Measurements from ENCODE around the gene TTC28.
A peak's percentile ranks its signal among the peaks of the same experiment; 100 is the strongest.

TTC28 gene

DNA sequence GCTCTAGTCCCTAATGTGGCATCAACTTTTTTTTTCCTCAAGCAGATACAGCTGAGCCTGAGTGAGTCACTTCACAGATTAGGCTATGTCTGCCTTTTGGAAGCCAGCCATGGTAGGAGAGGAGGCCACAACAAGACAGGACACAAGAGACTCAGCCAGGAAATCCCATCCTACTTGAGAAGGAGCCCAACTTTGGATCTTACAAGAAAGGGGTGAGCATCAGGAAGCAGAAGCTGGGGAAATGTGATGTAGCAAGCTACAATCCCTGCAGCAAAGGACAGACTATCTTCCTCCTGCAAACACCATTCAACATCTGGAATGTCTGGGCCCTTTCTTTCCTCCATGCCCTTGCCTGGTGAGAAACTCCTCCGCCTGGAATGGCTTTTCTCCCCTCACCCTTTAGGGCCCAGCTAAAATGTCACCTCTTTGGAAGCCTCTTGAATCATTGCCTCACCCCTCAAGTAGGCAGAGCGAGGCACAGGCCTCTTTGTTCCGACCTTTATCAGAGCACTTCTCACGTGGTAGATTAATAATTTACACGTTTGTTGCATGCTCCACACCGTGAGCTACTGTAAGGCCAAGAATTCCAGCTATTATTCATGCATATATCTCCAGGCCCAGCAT is 604.2 kb downstream of the TTC28 start:
- Histone ChIP-seq H3K27ac (ENCODE audit: extremely low read depth, low read depth, low read length) (no peak overlapping the region), H3K36me3 (ENCODE audit: control insufficient read depth in 2 of 2, insufficient read depth in 1 of 2, low read length in 2 of 2) (peaks cover 0 to 4% of the 10 kb centered on the region in 2 experiments; a peak in 1 of 3 replicates), H3K4me3 (ENCODE audit: low read depth, low read length) (no peak overlapping the region), H3K9me3 (ENCODE audit: control insufficient read depth, insufficient read depth, low read depth, low read length) (no peaks in the 10 kb centered on the region), H3K4me1 (ENCODE audit: control insufficient read depth, insufficient read depth, low read length) (no peaks in the 10 kb centered on the region)
- CTCF ChIA-PET: interaction anchor here (0.7 to 1.2 kb wide), 3 partner anchors 38 to 195 kb away, joined by 3 read pairs; no protein-coding TSS in a partner anchor
- TF ChIP-seq, protein P1, sequence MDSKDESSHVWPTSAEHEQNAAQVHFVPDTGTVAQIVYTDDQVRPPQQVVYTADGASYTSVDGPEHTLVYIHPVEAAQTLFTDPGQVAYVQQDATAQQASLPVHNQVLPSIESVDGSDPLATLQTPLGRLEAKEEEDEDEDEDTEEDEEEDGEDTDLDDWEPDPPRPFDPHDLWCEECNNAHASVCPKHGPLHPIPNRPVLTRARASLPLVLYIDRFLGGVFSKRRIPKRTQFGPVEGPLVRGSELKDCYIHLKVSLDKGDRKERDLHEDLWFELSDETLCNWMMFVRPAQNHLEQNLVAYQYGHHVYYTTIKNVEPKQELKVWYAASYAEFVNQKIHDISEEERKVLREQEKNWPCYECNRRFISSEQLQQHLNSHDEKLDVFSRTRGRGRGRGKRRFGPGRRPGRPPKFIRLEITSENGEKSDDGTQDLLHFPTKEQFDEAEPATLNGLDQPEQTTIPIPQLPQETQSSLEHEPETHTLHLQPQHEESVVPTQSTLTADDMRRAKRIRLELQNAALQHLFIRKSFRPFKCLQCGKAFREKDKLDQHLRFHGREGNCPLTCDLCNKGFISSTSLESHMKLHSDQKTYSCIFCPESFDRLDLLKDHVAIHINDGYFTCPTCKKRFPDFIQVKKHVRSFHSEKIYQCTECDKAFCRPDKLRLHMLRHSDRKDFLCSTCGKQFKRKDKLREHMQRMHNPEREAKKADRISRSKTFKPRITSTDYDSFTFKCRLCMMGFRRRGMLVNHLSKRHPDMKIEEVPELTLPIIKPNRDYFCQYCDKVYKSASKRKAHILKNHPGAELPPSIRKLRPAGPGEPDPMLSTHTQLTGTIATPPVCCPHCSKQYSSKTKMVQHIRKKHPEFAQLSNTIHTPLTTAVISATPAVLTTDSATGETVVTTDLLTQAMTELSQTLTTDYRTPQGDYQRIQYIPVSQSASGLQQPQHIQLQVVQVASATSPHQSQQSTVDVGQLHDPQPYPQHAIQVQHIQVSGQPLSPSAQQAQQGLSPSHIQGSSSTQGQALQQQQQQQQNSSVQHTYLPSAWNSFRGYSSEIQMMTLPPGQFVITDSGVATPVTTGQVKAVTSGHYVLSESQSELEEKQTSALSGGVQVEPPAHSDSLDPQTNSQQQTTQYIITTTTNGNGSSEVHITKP (tag by site-specific recombination; IDR thresholded peaks at IDR 0.05): peak; percentile 25; the same call in 1 of the 2 replicates
- no peak for TF ChIP-seq ZNF341 (tag by site-specific recombination; IDR thresholded peaks at IDR 0.05; ENCODE audit: low read depth)
- POLR2A ChIA-PET: no interaction called here

DNA sequence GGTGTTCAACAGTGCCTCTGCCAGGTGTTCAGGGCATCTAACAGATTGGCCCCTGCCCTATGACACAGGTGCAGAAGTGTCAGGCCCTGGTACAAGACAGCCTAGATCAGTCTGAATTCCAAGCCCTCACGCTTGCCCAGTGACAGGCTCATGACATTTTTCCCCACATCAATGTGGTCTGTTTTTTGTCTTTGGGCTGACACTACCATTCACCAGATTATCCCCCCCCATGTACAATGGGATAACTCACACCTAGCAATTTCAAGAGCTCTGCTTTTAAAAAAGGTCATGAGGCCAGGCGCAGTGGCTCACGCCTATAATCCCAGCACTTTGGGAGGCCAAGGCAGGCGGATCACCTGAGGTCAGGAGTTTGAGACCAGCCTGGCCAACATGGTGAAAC is 605.1 kb downstream of the TTC28 start:
- Histone ChIP-seq H3K9me3 (ENCODE audit: control insufficient read depth, insufficient read depth, low read depth, low read length) (no peaks in the 10 kb centered on the region), H3K4me3 (ENCODE audit: low read depth, low read length) (no peak overlapping the region), H3K36me3 (ENCODE audit: control insufficient read depth in 2 of 2, insufficient read depth in 1 of 2, low read length in 2 of 2) (peaks cover 3 to 4% of the 10 kb centered on the region in 2 experiments; a peak in 2 of 3 replicates), H3K27ac (ENCODE audit: extremely low read depth, low read depth, low read length) (no peak overlapping the region), H3K4me1 (ENCODE audit: control insufficient read depth, insufficient read depth, low read length) (no peaks in the 10 kb centered on the region)
- ChIA-PET POLR2A (no interaction called here), CTCF (interaction anchor here (0.6 kb wide), 1 partner anchor 698 kb away, joined by 3 read pairs; no protein-coding TSS in a partner anchor)
- TF ChIP-seq ZIC2 (tag by site-specific recombination; IDR thresholded peaks at IDR 0.05): no peak
- TF ChIP-seq ZNF174 (tag by site-specific recombination; IDR thresholded peaks at IDR 0.05): no peak
- no peak for TF ChIP-seq ZNF776 (tag by site-specific recombination; IDR thresholded peaks at IDR 0.05; ENCODE audit: borderline replicate concordance)
- TF ChIP-seq ZNF24 (tag by site-specific recombination; IDR thresholded peaks at IDR 0.05): no peak
- TF ChIP-seq, protein P2, sequence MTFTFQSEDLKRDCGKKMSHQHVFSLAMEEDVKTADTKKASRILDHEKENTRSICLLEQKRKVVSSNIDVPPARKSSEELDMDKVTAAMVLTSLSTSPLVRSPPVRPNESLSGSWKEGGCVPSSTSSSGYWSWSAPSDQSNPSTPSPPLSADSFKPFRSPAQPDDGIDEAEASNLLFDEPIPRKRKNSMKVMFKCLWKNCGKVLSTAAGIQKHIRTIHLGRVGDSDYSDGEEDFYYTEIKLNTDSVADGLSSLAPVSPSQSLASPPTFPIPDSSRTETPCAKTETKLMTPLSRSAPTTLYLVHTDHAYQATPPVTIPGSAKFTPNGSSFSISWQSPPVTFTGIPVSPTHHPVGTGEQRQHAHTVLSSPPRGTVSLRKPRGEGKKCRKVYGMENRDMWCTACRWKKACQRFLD (tag by site-specific recombination; IDR thresholded peaks at IDR 0.05): no peak
- no peak for TF ChIP-seq KLF10 (tag by site-specific recombination; IDR thresholded peaks at IDR 0.05)
- TF ChIP-seq, protein P3, sequence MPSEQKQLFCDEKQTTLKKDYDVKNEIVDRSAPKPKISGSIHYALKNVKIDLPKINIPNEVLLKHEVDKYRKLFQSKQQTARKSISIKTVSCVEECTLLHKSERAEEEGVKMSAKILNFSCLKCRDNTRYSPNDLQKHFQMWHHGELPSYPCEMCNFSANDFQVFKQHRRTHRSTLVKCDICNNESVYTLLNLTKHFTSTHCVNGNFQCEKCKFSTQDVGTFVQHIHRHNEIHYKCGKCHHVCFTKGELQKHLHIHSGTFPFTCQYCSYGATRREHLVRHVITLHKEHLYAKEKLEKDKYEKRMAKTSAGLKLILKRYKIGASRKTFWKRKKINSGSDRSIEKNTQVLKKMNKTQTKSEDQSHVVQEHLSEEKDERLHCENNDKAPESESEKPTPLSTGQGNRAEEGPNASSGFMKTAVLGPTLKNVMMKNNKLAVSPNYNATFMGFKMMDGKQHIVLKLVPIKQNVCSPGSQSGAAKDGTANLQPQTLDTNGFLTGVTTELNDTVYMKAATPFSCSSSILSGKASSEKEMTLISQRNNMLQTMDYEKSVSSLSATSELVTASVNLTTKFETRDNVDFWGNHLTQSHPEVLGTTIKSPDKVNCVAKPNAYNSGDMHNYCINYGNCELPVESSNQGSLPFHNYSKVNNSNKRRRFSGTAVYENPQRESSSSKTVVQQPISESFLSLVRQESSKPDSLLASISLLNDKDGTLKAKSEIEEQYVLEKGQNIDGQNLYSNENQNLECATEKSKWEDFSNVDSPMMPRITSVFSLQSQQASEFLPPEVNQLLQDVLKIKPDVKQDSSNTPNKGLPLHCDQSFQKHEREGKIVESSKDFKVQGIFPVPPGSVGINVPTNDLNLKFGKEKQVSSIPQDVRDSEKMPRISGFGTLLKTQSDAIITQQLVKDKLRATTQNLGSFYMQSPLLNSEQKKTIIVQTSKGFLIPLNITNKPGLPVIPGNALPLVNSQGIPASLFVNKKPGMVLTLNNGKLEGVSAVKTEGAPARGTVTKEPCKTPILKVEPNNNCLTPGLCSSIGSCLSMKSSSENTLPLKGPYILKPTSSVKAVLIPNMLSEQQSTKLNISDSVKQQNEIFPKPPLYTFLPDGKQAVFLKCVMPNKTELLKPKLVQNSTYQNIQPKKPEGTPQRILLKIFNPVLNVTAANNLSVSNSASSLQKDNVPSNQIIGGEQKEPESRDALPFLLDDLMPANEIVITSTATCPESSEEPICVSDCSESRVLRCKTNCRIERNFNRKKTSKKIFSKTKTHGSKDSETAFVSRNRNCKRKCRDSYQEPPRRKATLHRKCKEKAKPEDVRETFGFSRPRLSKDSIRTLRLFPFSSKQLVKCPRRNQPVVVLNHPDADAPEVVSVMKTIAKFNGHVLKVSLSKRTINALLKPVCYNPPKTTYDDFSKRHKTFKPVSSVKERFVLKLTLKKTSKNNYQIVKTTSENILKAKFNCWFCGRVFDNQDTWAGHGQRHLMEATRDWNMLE (tag by site-specific recombination; conservative IDR thresholded peaks at IDR 0.05; ENCODE audit: low read depth): no peak
- TF ChIP-seq SETDB1 (IDR thresholded peaks at IDR 0.05; ENCODE audit: insufficient read length, low read length): no peak

Data from HEK293 (cell line).